HG03342 (cell line): ENCODE measurements around the gene MAP3K2.
A peak's percentile ranks its signal among the peaks of the same experiment; 100 is the strongest.

Source experiments
- ATAC-seq: cut with Tn5 transposase; IDR thresholded peaks from one replicate; pipeline ENCODE4 v1.9.1; 2021; ENCODE audit warnings: mild to moderate bottlenecking, moderate library complexity; ENCODE audit not compliant: unreplicated experiment

Gene MAP3K2

DNA sequence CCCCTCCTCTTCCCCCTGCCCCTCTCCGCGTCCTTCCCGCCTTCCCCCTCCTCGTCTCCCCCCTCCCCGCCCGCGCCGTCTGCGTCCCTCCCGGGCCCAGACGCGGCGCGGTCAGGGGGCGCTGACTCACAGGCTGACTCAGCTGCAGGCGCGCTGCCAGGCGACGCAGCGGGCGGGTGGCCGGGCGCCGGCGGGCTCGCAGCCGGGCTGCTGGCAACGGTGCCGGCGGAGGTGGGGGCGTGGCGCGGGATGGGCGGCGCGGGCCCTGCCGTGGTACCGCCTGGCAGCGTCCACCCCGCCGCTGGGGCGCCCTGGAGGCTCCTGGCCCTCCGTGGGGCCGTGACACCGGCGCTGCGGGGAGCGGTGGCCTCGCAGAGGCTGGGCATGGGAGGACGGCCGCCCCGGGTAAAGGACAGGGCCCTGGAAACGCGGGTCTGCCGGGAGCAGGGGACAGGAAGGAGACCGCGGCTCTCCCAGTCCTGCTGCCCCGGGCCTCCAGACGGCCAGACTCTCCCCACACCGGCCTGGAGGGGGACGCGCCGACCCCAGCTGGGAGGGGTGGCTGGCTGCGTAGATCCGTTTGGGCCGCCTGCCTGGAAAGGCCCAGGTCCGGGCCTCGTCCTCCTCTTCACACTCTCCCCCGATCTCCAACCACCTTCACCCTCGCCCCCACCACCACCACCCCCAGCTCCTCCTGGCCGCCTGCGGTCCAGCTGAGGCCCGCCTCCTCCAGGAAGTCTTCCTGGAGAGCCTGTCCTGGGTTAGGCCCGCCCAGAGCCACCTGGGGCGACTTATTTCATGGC, 20.4 kb upstream of the MAP3K2 start:
- peak; percentile 67 for ATAC-seq

DNA sequence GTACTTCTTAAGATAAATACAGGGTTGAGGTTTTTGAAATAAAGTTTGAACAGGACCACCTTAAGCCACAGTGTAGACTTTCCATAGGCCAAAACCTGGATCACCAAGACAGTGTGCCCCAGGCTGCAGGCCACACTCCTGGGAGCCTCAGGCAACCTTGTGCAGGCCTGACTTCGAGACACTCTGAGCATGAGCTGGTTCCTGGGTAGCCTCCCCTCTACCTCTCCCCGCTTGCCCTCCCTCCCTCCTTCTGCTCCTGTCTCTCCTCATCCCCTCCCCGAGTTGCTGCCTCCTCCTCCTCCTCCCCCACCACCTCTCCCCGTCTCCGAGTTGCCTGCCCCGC, 19.9 kb upstream of the MAP3K2 start:
- peak; percentile 16 for ATAC-seq

DNA sequence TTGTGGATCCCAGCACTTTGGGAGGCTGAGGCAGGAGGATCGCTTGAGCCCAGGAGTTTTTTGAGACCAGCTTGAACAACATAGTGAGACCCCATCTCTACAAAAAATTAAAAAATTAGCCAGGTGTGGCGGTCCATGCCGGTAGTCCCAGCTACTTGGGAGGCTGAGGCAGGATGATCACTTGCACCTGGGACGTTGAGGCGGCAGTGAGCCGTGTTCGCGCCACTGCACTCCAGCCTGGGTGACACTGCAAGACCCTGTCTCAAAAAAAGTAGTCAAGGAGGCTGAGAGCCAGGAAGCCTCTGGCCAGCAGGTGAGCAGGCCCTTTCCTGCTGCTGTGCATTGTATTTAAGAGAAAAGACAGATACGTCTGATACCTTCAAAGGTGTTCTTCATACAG, 19.3 kb upstream of the MAP3K2 start:
- ATAC-seq = no peak

DNA sequence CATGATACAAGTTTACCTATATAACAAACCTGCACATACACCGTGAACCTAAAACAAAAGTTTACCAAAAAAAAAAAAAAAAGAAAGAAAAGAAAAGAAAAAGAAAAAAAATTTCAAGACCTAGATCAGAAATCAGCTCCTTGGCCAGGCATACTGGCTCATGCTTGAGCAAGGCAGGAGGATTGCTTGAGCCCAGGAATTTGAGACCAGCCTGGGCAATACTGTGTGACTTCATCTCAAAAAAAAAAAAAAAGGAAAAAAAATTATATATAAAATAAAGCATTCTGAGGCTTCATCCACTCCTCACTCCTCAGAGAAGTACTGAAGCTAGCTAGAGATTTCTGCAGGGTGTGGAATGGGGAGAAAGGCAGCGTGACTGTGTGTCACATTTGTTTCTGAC, 18.7 kb upstream of the MAP3K2 start:
- no peak for ATAC-seq

DNA sequence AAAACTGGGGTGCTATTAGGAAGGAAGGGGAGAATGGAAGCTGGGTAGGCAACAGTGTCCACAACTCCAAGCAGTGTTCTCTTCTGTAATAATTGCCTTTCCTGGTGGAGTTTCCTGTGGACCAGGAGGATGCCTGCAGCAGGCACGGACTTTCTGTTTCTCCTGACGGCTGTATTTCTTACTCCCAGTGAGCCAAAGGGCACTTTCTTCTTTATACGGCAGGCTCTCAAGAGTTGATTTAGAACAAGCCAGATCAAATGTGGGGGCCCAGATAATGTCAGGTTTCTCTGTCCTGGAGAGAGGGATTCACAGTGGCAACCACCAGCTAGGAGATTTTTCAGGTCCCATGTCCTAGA, 17.5 kb upstream of the MAP3K2 start:
- ATAC-seq = no peak

DNA sequence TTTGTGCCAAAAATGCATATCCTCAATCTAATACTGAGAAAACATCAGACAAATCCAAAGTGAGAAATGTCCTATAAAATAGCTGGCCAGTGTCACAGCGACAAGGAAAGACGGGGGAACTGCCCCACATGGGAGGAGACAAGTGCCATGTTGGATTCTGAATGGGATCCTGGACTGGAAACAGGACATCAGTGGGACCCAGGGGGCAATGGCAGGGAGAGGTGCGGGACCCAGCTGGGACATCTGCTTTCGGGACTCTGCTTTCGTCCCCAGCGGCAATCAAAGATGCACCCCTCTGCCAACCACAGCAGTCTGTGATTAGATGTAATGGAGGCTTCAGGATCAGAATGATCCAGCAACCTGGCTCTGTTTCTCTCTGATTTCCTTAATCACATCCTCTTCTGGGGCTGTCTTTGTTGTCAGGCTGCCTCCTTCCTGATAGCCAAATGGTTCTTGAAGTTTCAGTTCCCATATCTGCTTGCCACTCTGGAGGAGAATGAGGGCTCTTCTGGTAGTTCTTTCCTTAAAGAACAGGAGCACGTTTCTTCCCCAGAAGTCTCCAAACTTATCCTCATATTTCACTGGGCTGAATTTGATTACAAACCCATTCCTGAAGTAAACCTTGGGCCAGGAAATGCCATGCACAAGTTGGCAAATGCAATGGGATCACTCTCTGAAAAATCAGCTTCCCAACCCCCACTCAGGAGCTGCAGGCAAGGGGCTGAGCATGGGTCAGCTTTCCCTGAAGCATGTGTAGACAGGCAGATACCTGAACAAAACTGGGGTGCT, 16.9 kb upstream of the MAP3K2 start:
- ATAC-seq = no peak

DNA sequence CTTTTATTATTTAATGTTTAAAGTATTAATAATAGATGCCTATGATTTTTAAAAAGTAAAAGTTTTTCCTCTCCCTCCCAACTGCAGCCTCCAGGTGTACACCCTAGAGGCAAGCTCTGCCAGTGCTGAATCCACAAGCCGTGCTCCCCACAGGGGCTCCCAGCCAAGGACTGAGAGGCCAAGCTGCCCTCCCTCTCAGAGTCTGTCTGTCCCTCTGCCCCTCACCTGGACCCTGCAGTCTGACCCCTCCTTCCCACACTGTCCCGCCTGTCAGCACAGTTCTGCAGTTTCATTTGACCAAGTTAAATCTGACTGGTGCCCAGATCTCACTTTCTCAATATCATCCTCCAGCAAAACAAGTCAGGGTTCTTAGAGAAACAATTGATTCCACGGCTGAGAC, 15.7 kb upstream of the MAP3K2 start:
- ATAC-seq = no peak

DNA sequence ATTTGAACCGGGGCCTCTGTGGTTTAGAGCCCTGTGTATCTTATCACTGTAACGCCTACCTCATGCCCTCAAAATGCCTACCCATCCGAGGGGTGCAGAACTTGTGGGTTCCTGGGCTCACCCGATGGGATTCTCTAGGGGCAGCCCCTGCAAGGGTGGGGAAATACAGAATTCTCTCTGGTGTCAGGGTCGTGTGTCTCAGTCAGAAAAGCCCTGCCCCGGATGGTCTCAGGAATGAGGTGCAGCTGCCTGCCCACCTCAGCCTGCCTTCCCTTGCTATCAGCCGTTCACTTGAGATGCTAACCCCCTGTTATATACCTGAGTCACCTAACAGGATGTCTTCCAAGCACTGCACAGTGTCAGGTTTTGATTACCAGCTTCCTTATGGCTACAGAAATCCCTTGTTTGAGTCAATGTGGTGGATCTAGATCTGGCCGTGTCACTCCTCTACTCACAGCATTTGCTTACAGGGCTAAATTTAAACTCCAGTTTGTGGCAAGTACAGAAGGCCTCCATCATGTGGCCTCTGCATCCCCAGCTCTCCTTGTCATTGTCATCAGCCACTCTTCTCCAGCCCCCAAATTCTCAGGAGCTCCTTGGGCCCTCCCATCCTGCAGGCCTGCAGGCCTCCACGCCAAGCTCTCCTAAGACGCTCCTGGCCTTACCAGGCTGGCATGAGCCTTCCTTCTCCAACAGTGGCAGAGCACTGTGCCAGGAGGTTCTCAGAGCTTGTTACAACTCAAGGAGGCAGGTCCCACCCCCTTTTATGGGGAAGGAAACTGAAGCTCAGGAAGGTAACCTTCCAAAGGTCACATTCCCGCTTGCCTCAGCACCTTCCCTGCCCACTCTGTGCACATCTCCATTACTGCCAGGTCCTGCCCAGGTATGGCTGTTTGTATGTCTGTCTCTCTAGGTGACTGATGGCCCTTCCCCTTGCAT, 14.3 kb upstream of the MAP3K2 start:
- ATAC-seq = no peak

DNA sequence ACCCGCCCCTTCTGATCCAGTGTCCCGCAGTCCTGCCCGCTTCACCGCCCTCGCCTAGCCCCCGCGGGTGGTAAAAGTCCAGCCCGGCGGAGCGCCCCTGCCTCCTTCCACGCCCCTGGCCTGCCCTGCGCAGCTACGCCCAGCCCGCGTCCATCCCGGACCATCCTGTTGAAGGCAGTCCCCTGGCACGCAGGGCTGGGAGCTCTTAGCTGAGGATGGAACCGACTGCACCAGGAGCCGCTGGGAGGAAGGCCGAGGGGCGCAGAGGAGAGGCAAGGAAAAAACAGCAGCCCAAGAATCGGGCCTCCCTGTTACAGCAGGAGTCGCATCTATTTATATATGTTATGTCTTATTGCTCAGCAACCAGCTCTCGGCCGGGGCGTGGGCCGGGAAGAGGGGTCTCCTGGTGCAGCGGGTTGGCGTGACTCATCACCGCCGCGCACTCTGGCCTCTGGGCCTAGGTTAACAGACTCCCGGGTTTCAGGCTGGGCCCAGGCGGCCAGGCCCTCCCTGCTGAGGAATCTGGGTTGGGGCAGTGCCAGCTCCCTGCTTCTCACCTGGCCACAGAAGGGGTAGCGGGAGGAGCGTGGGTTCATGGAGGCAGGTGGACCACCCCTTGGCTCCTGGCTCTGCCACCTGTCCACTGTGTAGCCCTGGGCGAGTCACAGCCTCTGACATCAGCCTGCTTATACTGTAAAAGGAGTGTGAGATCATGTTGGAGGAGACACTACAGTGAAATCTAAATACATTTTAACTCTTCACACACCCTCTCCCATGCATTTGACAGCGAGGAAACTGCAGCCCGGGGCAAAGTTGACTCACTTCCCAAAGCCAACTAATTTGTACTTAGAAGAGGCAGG, 13.4 kb upstream of the MAP3K2 start:
- ATAC-seq = no peak

DNA sequence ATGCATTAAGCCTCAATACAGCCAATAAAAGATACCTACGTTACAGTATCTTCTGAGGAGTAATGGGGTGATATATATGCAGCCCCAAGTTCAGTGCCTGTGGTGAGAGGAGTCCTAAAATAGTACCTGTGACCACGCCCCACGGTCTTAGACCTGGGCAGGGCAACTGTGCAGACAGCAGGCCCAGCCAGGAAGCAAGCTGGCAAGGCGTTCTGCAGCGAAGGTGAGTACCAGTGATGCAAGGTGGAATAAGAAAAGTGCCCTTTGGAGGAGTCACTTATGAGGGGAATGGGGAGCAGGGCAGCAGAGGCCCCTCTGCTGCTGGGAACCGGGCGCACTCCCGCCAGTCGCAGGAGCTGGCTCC, 12.7 kb upstream of the MAP3K2 start:
- no peak for ATAC-seq

DNA sequence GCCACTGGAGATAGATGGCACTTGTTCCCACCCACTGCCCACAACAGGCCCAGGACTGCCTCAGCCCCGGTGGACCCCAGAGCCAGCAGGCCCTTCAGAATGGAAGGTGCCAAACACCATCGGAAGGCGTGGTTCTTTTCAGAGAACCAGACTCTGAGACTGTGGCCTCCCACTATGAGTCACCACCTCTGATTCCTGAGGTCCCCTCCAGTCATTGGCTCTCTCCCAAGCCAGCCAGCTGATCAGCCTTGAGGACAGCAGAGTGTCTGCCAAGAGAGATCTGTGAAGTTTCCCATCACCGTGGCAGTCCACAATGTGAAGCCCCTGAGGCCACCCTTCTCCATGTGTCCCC, 10.4 kb upstream of the MAP3K2 start:
- peak; percentile 84 for ATAC-seq

DNA sequence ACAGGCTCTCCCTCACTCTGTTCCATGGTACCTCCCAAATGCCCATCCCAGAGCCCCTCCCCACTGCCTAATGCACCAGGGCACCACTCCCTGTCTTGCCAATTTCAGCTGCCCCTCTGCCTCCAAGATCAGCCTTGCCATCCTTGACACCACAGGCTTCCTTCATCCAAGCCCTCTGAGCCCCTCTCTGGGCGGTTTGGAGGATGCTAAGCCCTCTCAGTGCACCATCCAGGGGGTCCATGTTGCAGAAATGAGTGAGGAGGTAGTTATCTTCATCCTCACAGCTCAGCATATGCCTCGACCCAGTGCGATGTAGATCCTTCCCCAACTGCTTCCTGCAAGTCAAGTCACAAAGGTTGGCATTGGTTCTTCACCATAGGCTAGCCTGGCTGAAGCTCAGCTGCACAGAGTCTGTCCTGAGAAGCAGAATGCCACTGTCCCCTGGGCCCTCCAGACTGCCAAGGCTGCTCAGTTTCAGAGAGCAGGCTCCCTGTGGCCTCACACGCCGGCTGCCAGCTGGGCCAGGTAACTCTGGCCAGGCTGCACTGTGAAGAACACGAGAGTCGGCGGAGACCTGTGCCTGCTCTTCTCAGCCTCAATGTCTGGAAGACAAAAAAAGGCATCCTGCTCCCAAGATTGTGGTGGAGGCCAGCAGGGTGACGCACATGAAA, 9.9 kb upstream of the MAP3K2 start:
- ATAC-seq = peak; percentile 16

DNA sequence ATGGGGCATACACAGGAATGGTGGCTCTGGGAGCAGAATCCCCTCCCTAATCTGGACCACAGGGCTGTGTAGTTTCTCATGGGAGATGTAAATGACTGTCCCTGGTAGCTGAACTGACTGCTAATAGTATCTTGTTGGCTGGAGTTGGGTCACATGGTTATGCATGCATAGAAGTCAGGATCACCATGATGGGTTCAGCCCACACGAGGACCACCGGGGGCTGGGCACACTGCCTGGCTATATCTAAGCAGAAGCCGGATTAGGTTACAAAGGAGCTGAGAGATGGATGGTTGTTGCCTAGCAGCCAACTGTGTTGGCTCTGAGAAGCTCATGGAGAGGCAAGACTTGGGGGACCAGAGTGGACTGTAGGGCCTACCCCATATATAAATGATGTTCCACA, 6.7 kb upstream of the MAP3K2 start:
- no peak for ATAC-seq

DNA sequence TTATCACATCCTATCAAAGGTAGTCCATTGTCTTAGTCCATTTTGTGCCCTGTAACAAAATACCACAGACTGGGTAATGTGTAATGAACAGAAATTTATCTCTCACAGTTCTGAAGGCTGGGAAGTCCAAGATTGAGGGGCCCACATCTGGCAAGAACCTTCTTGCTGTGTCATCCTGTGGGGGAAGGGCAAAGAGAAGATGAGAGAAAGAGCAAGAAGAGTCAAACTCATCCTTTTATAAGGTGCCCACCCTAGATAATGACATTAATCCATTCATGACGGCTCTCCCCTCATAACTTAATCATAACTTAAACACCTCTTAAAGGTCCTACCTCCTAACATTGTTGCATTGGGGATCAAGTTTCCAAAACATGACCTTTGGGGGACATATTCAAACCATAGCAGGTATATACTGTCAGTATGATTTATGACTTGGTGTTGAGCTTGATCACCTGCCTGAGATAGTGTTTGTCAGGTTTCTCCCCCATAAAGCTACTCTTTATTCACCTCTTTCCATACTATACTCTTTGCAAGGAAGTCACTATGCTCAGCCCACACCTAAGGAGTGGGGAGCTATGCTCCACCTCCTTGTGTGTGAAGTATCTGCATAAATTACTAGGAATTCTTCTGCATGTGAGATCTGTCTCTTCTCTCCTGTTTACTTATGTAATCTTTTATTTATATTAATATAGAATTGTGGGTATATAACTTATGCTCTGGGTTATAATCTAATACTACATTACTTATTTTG, 5.2 kb upstream of the MAP3K2 start:
- no peak for ATAC-seq

DNA sequence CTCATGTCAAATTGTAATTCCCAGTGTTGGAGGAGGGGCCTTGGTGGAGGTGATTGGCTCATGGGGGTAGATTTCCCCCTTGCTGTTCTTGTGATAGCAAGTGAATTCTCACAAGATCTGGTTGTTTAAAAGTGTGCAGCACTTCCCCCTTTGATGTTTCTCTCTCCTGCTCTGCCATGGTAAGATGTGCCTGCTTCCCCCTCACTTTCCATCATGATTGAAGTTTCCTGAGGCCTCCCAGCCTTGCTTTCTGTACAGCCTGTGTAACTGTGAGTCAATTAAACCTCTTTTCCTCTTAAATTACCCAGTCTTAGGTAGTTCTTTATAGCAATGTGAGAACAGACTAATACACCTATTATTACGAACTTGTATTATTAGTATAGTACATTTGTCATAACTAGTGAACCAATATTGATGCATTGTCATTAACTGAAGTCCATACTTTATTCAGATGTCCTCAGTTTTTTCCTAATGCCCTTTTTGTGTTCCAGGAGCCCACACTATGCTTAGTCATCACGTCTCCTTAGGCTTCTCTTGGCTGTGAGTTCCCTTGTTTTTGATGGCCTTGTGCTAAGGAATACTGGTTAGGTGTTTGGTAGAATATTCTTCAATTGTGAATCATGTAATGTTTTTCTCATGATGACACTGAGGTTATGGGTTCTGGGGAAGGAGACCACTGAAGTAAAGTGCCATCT, 4.5 kb upstream of the MAP3K2 start:
- no peak for ATAC-seq

DNA sequence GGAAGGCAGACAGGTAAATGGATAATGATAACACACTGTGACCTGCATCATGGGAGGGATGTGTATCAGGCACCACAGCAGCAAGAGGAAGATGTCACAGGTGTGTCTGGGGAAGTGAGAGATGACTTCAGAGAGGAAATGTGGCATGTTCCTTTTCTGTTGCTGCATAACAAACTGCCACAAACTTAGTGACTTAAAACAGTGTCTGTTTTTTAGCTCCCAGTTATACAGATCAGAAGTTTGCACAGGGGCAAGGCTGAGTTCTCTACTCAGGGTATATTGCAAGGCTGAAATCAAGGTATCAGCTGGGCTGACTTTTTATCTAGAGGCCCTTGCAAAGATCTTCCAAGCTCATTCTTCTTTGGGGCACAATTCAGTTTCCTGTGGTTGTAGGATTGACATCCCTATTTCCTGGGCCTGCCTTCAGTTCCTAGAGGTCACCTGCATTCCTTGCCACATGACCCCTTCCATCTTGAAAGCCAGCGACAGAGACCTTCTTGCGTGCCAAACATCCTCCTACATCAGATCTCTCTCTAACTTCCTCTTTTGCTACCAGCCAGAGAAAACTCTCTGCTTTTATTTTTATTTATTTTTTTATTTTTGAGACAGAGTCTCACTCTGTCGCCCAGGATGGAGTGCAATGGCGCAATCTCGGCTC, 2.1 kb upstream of the MAP3K2 start:
- peak; percentile 20 for ATAC-seq

DNA sequence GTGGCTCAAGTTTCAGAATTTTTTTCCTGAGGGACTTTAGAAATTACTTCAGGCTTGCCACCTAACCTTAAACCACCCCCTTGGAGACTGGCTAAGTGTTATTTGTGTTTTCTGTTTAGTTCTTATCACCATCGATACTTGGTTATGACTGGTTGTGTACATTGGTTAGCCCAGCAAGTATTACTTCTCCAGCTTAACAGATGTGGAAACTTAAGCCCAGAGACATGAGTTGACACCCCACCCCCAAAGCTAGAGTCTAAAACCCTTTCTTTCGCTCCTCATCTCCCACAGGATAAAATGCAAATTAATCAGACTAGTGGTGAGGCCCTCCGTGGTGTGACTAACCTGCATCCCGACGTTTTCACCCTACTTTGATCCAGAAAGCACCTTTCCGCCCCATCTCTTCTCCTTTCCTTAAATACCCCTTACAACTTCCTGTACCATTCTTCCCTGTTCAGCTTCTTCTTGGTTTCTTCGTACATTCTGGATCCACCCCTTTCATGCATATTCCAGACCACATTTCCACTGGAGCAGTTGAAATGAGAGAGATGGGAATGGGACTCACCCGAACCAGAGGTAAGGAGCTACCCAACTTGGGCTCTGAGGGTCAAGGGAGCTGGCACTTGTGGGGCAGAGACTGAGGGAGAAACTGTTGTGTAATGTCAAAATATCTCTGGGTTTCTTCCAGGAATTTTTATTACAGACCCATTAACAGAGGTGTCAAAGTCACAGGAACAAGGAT, 819 bp upstream of the MAP3K2 start:
- peak; percentile 19 for ATAC-seq
